ENCODE measurements around the gene WDR59. TPM values are rescaled to one million over a fixed set of nuclear protein-coding genes. Genes with fewer than 3 reads are reported as not detected.
A peak's percentile ranks its signal among the peaks of the same experiment; 100 is the strongest.
"Not testable (repeated sequence)": the region's sequence is repeated elsewhere in the genome, so short reads cannot be mapped to it uniquely, and the experiment has no call there.

WDR59 gene
- total RNA-seq, 2 donors from 2014 or later, result 105 to 110 TPM

DNA sequence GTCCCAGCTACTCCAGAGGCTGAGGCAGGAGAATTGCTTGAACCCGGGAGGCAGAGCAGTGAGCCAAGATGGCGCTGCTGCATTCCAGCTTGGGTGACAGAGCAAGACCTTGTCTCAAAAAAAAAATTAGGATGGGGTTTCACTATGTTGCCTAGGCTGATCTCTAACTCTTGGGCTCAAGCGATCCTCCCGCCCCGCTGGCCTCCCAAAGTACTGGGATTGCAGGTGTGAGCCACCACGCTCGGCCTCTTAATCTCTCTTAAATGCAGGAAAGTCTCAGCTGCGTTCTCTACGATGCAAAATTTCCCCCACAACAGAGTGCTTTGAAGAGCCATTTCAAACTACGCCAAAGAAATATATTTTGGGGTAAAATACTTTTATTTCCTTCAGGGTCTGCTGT lies 5.9 kb upstream of the WDR59 start:
- DNase-seq, result no peak
- Histone ChIP-seq H3K9me3 (ENCODE audit: control insufficient read depth, low read length) (no peaks in the 10 kb centered on the region), H3K36me3 (ENCODE audit: control insufficient read depth, insufficient read depth, low read length) (no peaks in the 10 kb centered on the region), H3K4me1 (ENCODE audit: control insufficient read depth, insufficient read depth, low read length) (peaks cover 4% of the 10 kb centered on the region), H3K27me3 (ENCODE audit: control insufficient read depth, insufficient read depth, low read length, poor library complexity, severe bottlenecking) (no peaks in the 10 kb centered on the region), H3K4me3 (ENCODE audit: low read length) (no peak overlapping the region), H3K27ac (ENCODE audit: low read depth, low read length) (no peak overlapping the region), H3K9ac (ENCODE audit: extremely low read depth, low read length, poor library complexity, severe bottlenecking) (no peak overlapping the region)
- H3K4me1 Mint-ChIP-seq, result peaks cover 10% of the 10 kb centered on the region
- no peaks in the 10 kb centered on the region for H3K27me3 Mint-ChIP-seq (ENCODE audit: insufficient read depth)
- H3K27ac Mint-ChIP-seq, result no peak overlapping the region
- no peak overlapping the region for H3K4me3 Mint-ChIP-seq
- 87 to 95% methylated on average over 10 of the region's 10 CpGs for WGBS, 2 experiments (ENCODE audit: insufficient coverage in 1 of 2, insufficient read length in 1 of 2)
- TF ChIP-seq, protein P1, sequence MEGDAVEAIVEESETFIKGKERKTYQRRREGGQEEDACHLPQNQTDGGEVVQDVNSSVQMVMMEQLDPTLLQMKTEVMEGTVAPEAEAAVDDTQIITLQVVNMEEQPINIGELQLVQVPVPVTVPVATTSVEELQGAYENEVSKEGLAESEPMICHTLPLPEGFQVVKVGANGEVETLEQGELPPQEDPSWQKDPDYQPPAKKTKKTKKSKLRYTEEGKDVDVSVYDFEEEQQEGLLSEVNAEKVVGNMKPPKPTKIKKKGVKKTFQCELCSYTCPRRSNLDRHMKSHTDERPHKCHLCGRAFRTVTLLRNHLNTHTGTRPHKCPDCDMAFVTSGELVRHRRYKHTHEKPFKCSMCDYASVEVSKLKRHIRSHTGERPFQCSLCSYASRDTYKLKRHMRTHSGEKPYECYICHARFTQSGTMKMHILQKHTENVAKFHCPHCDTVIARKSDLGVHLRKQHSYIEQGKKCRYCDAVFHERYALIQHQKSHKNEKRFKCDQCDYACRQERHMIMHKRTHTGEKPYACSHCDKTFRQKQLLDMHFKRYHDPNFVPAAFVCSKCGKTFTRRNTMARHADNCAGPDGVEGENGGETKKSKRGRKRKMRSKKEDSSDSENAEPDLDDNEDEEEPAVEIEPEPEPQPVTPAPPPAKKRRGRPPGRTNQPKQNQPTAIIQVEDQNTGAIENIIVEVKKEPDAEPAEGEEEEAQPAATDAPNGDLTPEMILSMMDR (conservative IDR thresholded peaks at IDR 0.05), result no peak
- H3K9me3 Mint-ChIP-seq, result no peaks in the 10 kb centered on the region
- no peaks in the 10 kb centered on the region for H3K36me3 Mint-ChIP-seq (ENCODE audit: low read depth)

DNA sequence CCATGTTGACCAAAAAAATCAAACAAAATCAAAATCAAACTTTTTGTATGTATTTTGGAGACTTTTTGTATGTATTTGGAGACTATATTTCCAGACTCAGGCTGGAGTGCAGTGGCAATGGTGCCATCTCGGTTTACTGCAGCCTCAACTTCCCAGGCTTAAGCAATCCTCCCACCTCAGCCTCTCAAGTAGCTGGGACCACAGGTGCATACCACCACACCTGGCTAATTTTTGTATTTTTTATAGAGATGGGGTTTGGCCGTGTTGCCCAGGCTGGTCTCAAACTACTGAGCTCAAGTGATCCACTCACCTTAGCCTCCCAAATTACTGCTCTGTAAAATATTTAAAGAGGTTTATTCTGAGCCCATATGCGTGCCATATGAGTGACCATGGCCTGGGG lies 4.9 kb upstream of the WDR59 start:
- not testable (repeated sequence) for H3K9me3 ChIP-seq (ENCODE audit: control insufficient read depth, low read length); H3K4me3 Mint-ChIP-seq; H3K4me3 ChIP-seq (ENCODE audit: low read length); H3K36me3 ChIP-seq (ENCODE audit: control insufficient read depth, insufficient read depth, low read length); H3K4me1 ChIP-seq (ENCODE audit: control insufficient read depth, insufficient read depth, low read length); DNase-seq; H3K36me3 Mint-ChIP-seq (ENCODE audit: low read depth); H3K27me3 Mint-ChIP-seq (ENCODE audit: insufficient read depth); H3K27ac ChIP-seq (ENCODE audit: low read depth, low read length); H3K27me3 ChIP-seq (ENCODE audit: control insufficient read depth, insufficient read depth, low read length, poor library complexity, severe bottlenecking); H3K9me3 Mint-ChIP-seq; H3K27ac Mint-ChIP-seq; H3K9ac ChIP-seq (ENCODE audit: extremely low read depth, low read length, poor library complexity, severe bottlenecking)
- peaks cover 10% of the 10 kb centered on the region for H3K4me1 Mint-ChIP-seq
- WGBS, 2 experiments (ENCODE audit: insufficient coverage in 1 of 2, insufficient read length in 1 of 2), result 94 to 100% methylated on average over 1 to 3 of the region's 3 CpGs

DNA sequence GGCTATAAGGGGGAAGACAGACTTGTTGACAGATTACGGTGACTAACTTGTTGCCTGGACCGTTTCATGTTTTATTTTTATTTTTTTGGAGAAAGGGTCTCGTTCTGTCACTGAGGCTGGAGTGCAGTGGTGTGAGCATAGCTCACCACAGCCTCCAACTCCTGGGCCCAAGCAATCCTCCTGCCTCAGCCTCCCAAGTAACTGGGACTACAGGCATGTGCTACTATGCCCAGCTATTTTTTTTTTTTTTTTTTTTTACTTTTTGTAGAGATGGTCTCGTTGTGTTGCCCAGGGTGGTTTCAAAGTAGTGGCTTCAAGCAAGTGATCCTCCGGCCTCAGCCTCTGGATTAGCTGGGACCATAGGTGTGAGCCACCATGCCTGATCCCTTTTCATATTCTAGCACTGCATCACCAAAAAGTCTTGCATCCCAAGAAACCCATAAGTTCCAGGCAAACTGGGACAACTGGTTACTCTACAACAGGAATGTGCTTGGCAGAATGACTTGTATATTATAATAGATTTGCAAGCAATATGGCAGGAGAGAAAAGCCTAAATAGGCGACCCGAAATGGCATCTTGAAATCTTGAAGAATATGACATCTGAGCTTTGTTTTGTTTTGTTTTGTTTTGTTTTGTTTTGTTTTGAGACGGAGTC lies 2.2 kb upstream of the WDR59 start:
- H3K9me3 Mint-ChIP-seq, result no peaks in the 10 kb centered on the region
- no peak overlapping the region for H3K27ac ChIP-seq (ENCODE audit: low read depth, low read length)
- peaks cover 2% of the 10 kb centered on the region for H3K36me3 Mint-ChIP-seq (ENCODE audit: low read depth)
- no peak overlapping the region for H3K4me3 Mint-ChIP-seq
- TF ChIP-seq, protein P1 (conservative IDR thresholded peaks at IDR 0.05), result no peak
- 54 to 78% methylated on average over 3 to 8 of the region's 8 CpGs for WGBS, 2 experiments (ENCODE audit: insufficient coverage in 1 of 2, insufficient read length in 1 of 2)
- H3K9ac ChIP-seq (ENCODE audit: extremely low read depth, low read length, poor library complexity, severe bottlenecking), result no peak overlapping the region
- no peaks in the 10 kb centered on the region for H3K9me3 ChIP-seq (ENCODE audit: control insufficient read depth, low read length)
- no peak overlapping the region for H3K4me3 ChIP-seq (ENCODE audit: low read length)
- no peaks in the 10 kb centered on the region for H3K27me3 ChIP-seq (ENCODE audit: control insufficient read depth, insufficient read depth, low read length, poor library complexity, severe bottlenecking)
- H3K36me3 ChIP-seq (ENCODE audit: control insufficient read depth, insufficient read depth, low read length), result no peaks in the 10 kb centered on the region
- DNase-seq, result no peak
- peaks cover 19% of the 10 kb centered on the region for H3K4me1 Mint-ChIP-seq
- no peaks in the 10 kb centered on the region for H3K27me3 Mint-ChIP-seq (ENCODE audit: insufficient read depth)
- peaks cover 4% of the 10 kb centered on the region for H3K4me1 ChIP-seq (ENCODE audit: control insufficient read depth, insufficient read depth, low read length)
- no peak overlapping the region for H3K27ac Mint-ChIP-seq

DNA sequence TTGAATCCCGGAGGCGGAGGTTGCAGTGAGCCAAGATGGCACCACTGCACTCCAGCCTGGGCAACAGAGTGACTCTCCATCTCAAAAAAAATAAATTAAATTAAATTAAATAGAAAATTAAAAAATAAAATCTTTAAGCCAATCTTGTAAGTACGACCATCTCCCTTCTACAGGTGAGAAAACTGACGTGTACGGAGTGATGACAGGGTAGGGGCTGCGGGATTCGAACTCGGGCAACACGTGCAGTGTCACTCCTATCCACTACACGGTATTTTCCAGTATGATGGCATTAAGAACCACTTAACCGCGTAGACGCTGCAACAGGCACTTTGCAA lies 762 bp downstream of the WDR59 start:
- H3K27me3 Mint-ChIP-seq (ENCODE audit: insufficient read depth), result no peaks in the 10 kb centered on the region
- peaks cover 9% of the 10 kb centered on the region for H3K4me1 Mint-ChIP-seq
- H3K4me3 Mint-ChIP-seq, result peak overlapping the region; percentile 84
- no peak for DNase-seq
- H3K36me3 Mint-ChIP-seq (ENCODE audit: low read depth), result peaks cover 5% of the 10 kb centered on the region
- Histone ChIP-seq H3K36me3 (ENCODE audit: control insufficient read depth, insufficient read depth, low read length) (no peaks in the 10 kb centered on the region), H3K27ac (ENCODE audit: low read depth, low read length) (no peak overlapping the region), H3K27me3 (ENCODE audit: control insufficient read depth, insufficient read depth, low read length, poor library complexity, severe bottlenecking) (no peaks in the 10 kb centered on the region), H3K9ac (ENCODE audit: extremely low read depth, low read length, poor library complexity, severe bottlenecking) (peak overlapping the region; percentile 89), H3K4me1 (ENCODE audit: control insufficient read depth, insufficient read depth, low read length) (no peaks in the 10 kb centered on the region), H3K9me3 (ENCODE audit: control insufficient read depth, low read length) (no peaks in the 10 kb centered on the region), H3K4me3 (ENCODE audit: low read length) (peak overlapping the region; percentile 98)
- TF ChIP-seq, protein P1 (conservative IDR thresholded peaks at IDR 0.05), result no peak
- H3K9me3 Mint-ChIP-seq, result no peaks in the 10 kb centered on the region
- WGBS, 2 experiments (ENCODE audit: insufficient coverage in 1 of 2, insufficient read length in 1 of 2), result 46 to 63% methylated on average over 8 to 11 of the region's 13 CpGs
- H3K27ac Mint-ChIP-seq, result peak overlapping the region; percentile 90
